HepG2 (cell line): Measurements from ENCODE around the gene GPSM1. TPM values are rescaled to one million over a fixed set of nuclear protein-coding genes. Genes with fewer than 3 reads are reported as not detected.

Experiments
- ATAC-seq: fragments of 200-7000 bp; cut with Tn5 transposase; 3 replicates; pipeline ENCODE4 v1.9.1; 2020; ENCODE audit warnings: mild to moderate bottlenecking, moderate library complexity
- BruUV-seq: library from RNA; stranded (reverse); fragments of 400-500 nt; replicated peaks from 2 replicates; lab custom pipeline; 2021; lab: Mats Ljungman, UMichigan
- CTCF ChIA-PET: fragments of 300-600 bp; formaldehyde crosslinking; extraction: SDS; loops from one replicate; lab custom pipeline; 2021; ENCODE audit warnings: low total read pairs, inconsistent platforms, low intra/inter-chr PET ratio; lab: Yijun Ruan, JAX
- POLR2A ChIA-PET: fragments of 350-600 bp; sonication (Branson Sonifier 250); formaldehyde crosslinking; loops from one replicate; lab custom pipeline; 2020; ENCODE audit warnings: antibody characterized with exemption, inconsistent platforms; lab: Yijun Ruan, JAX
- DNase-seq: peaks from one replicate; pipeline ENCODE4 v3.0.0-alpha.2; 2015; ENCODE audit warnings: low spot score
- FAIRE-seq: peaks from 3 replicates; lab custom pipeline; 2011; peaks lifted over from hg19 to GRCh38; lab: Jason Lieb, UNC
- H2AFZ ChIP-seq: one replicate; pipeline ENCODE4 v1.6.1; 2011; ENCODE audit warnings: low read length, inconsistent platforms
- H3K27ac ChIP-seq: fragments of 300-600 bp; 3 replicates; pipeline ENCODE4 v1.8.0; 2011; ENCODE audit warnings: mixed run types, mild to moderate bottlenecking, mixed read lengths, low read length, inconsistent platforms; ENCODE audit not compliant: insufficient read depth; ENCODE audit errors: extremely low read length
- H3K27me3 ChIP-seq, 2 experiments: fragments of 200-600 bp in 1 of 2; 2 replicates in 1 of 2; 3 replicates in 1 of 2; pipeline versions ENCODE4 v1.6.0 to v1.8.0; 2011; ENCODE audit warnings: low read length in 2 of 2, mild to moderate bottlenecking in 2 of 2, moderate library complexity in 2 of 2, inconsistent platforms in 1 of 2; ENCODE audit not compliant: insufficient read depth in 2 of 2, control insufficient read depth in 1 of 2
- H3K36me3 ChIP-seq, 2 experiments: fragments of 200-600 bp in 1 of 2; replicated peaks in 1 of 2; 2 replicates in 1 of 2; 3 replicates in 1 of 2; pipeline versions ENCODE4 v1.5.1 to v1.8.0; 2011; ENCODE audit warnings: low read length in 2 of 2, inconsistent platforms in 1 of 2; ENCODE audit not compliant: insufficient read depth in 2 of 2, control insufficient read depth in 1 of 2
- H3K4me1 ChIP-seq: 2 replicates; pipeline ENCODE4 v1.5.1; 2012; ENCODE audit warnings: low read length, inconsistent platforms; ENCODE audit not compliant: insufficient read depth
- H3K4me2 ChIP-seq: 2 replicates; pipeline ENCODE4 v1.6.0; 2011; ENCODE audit warnings: low read depth, low read length, inconsistent platforms
- H3K4me3 ChIP-seq, 3 experiments: fragments of 200-600 bp in 1 of 3; sonication (generic), shearing (Covaris generic) in 1 of 3; replicated peaks in 1 of 3; 2 replicates each; pipeline ENCODE4 v1.5.1; 2011 to 2016; ENCODE audit warnings: low read length in 3 of 3, inconsistent platforms in 2 of 3, low read depth in 2 of 3, mild to moderate bottlenecking in 2 of 3, control low read depth in 1 of 3, mixed read lengths in 1 of 3; ENCODE audit not compliant: insufficient read depth in 1 of 3
- H3K79me2 ChIP-seq: one replicate; pipeline ENCODE4 v1.6.1; 2011; ENCODE audit warnings: low read length, inconsistent platforms; ENCODE audit not compliant: insufficient read depth
- H3K9ac ChIP-seq: 2 replicates; pipeline ENCODE4 v1.6.0; 2011; ENCODE audit warnings: mild to moderate bottlenecking, low read depth, low read length, inconsistent platforms; ENCODE audit not compliant: insufficient read depth
- H3K9me3 ChIP-seq: 2 replicates; pipeline ENCODE4 v1.5.1; 2012; ENCODE audit warnings: mild to moderate bottlenecking, low read length
- H4K20me1 ChIP-seq: 2 replicates; pipeline ENCODE4 v1.6.0; 2011; ENCODE audit warnings: inconsistent platforms, mild to moderate bottlenecking, low read length, moderate library complexity; ENCODE audit not compliant: insufficient read depth
- REL ChIP-seq: sonication (generic); formaldehyde crosslinking; conservative IDR thresholded peaks from 2 replicates; pipeline ENCODE4 v1.8.0; 2022; ENCODE audit warnings: mild to moderate bottlenecking, missing genetic modification reagents, moderate library complexity
- ZNF784 ChIP-seq: sonication (generic); formaldehyde crosslinking; IDR thresholded peaks from 2 replicates; pipeline ENCODE4 v1.5.1; 2020; ENCODE audit warnings: missing genetic modification reagents, mild to moderate bottlenecking, borderline replicate concordance
- WGBS: methylation state at CpG from one replicate; pipeline ENCODE4 v1.1.6; 2017; ENCODE audit warnings: low lambda C conversion rate; 5-methylcytosine and 5-hydroxymethylcytosine counted together
- in situ Hi-C: cut with HindIII; loops from 2 replicates; pipeline ENCODE4 v1.10.0; 2017; ENCODE audit warnings: low pct_unique_long_range_greater_than_20kb; ENCODE audit not compliant: extremely low pct_ligation_motif_present
- intact Hi-C: fragments of 100-400 bp; cut with micrococcal nuclease; formaldehyde crosslinking; loops from one replicate; pipeline ENCODE4 v1.10.0; 2022; ENCODE audit not compliant: unreplicated experiment
- polyA plus RNA-seq, 8 experiments: library from polyadenylated mRNA; depleted of rRNA in 3 of 8; stranded (reverse) in 7 of 8; unstranded in 1 of 8; fragments of >200 nt; fragmentation: Illumina TruSeq in 4 of 8; extraction: Trizol in 4 of 8; gene quantifications; 2 replicates each; pipeline versions ENCODE4 v1.2.1 to v1.2.3, GENCODE V29; 2011 to 2016; ENCODE audit warnings: low read depth in 4 of 8, missing spikeins in 1 of 8, mixed read lengths in 1 of 8; ENCODE audit not compliant: insufficient read depth in 1 of 8
- total RNA-seq, 5 experiments: library from RNA; depleted of rRNA; stranded (reverse); fragments of >200 nt; fragmentation: Illumina TruSeq; extraction: Trizol; gene quantifications; 2 replicates each; pipeline ENCODE4 v1.2.3, GENCODE V29; 2016; ENCODE audit warnings: low read depth in 1 of 5
- TF ChIP-seq, protein P1 (sequence below): sonication (generic); formaldehyde crosslinking; IDR thresholded peaks from 2 replicates; pipeline ENCODE4 v1.4.0; 2020; ENCODE audit warnings: missing genetic modification reagents

Gene GPSM1
- total and polyA plus RNA-seq, 2 of the 13 experiments (the other 11 are each of a cell fraction or from before 2014, with no cell fraction given) = 1.0 to 2.4 TPM

GRCh38 chr9:136300866-136301265 lies 26.5 kb upstream of the GPSM1 start:
- in situ Hi-C loops = no loop called here
- no peak for FAIRE-seq

More at GRCh38 chr9:136300866-136301265, 26.5 kb upstream of the GPSM1 start:
- 66% methylated on average over 6 of the region's 13 CpGs for WGBS
- Histone ChIP-seq H3K4me1 (peaks cover 46% of the 10 kb centered on the region), H3K36me3 (no peaks in the 10 kb centered on the region), H2AFZ (no peak overlapping the region), H3K9ac (no peak overlapping the region), H3K27ac (no peak overlapping the region), H3K4me2 (no peak overlapping the region), H3K79me2 (no peaks in the 10 kb centered on the region), H3K4me3 (no peak overlapping the region), H3K9me3 (no peaks in the 10 kb centered on the region), H3K27me3 (peaks cover 7 to 47% of the 10 kb centered on the region in 2 experiments), H4K20me1 (no peaks in the 10 kb centered on the region)
- TF ChIP-seq, protein P1, sequence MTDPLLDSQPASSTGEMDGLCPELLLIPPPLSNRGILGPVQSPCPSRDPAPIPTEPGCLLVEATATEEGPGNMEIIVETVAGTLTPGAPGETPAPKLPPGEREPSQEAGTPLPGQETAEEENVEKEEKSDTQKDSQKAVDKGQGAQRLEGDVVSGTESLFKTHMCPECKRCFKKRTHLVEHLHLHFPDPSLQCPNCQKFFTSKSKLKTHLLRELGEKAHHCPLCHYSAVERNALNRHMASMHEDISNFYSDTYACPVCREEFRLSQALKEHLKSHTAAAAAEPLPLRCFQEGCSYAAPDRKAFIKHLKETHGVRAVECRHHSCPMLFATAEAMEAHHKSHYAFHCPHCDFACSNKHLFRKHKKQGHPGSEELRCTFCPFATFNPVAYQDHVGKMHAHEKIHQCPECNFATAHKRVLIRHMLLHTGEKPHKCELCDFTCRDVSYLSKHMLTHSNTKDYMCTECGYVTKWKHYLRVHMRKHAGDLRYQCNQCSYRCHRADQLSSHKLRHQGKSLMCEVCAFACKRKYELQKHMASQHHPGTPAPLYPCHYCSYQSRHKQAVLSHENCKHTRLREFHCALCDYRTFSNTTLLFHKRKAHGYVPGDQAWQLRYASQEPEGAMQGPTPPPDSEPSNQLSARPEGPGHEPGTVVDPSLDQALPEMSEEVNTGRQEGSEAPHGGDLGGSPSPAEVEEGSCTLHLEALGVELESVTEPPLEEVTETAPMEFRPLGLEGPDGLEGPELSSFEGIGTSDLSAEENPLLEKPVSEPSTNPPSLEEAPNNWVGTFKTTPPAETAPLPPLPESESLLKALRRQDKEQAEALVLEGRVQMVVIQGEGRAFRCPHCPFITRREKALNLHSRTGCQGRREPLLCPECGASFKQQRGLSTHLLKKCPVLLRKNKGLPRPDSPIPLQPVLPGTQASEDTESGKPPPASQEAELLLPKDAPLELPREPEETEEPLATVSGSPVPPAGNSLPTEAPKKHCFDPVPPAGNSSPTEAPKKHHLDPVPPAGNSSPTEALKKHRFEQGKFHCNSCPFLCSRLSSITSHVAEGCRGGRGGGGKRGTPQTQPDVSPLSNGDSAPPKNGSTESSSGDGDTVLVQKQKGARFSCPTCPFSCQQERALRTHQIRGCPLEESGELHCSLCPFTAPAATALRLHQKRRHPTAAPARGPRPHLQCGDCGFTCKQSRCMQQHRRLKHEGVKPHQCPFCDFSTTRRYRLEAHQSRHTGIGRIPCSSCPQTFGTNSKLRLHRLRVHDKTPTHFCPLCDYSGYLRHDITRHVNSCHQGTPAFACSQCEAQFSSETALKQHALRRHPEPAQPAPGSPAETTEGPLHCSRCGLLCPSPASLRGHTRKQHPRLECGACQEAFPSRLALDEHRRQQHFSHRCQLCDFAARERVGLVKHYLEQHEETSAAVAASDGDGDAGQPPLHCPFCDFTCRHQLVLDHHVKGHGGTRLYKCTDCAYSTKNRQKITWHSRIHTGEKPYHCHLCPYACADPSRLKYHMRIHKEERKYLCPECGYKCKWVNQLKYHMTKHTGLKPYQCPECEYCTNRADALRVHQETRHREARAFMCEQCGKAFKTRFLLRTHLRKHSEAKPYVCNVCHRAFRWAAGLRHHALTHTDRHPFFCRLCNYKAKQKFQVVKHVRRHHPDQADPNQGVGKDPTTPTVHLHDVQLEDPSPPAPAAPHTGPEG (CRISPR knock-in tag) = no peak
- TF ChIP-seq ZNF784 (CRISPR knock-in tag) (no peak), REL (CRISPR knock-in tag) (no peak)
- intact Hi-C loops = no loop called here
- ChIA-PET CTCF (no interaction called here), POLR2A (no interaction called here)
- BruUV-seq = no TSS peak
- ATAC-seq (no peak), DNase-seq (no peak)
